K562 (cell line): ENCODE measurements around the gene TIGD4. TPM values are rescaled to one million over a fixed set of nuclear protein-coding genes. Genes with fewer than 3 reads are reported as not detected.

ENCODE experiments used
- ATAC-seq: fragments of 200-7000 bp; cut with Tn5 transposase; 3 replicates; pipeline ENCODE4 v1.9.1; 2020; ENCODE audit warnings: moderate library complexity
- BruUV-seq: library from RNA; stranded (reverse); fragments of 400-500 nt; replicated peaks from 2 replicates; lab custom pipeline; 2021; lab: Mats Ljungman, UMichigan
- CTCF ChIA-PET: fragments of 300-600 bp; formaldehyde crosslinking; extraction: SDS; loops from one replicate; lab custom pipeline; 2021; ENCODE audit warnings: low intra/inter-chr PET ratio; lab: Yijun Ruan, JAX
- POLR2A ChIA-PET: fragments of 300-600, 350-650 bp; sonication (Branson Sonifier 250); formaldehyde crosslinking; extraction: SDS; loops from one replicate; lab custom pipeline; 2021; ENCODE audit warnings: antibody characterized with exemption, inconsistent platforms; lab: Yijun Ruan, JAX
- DNase-seq, 4 experiments: peaks; one replicate each; pipeline versions ENCODE4 v3.0.0 to v3.0.0-alpha.2; 2011 to 2018; ENCODE audit warnings: low spot score in 3 of 4, mixed read lengths in 3 of 4; ENCODE audit errors: extremely low read depth in 1 of 4
- FAIRE-seq: peaks from 2 replicates; lab custom pipeline; 2011; peaks lifted over from hg19 to GRCh38; lab: Jason Lieb, UNC
- H2AFZ ChIP-seq: 2 replicates; pipeline ENCODE4 v1.6.0; 2011; ENCODE audit warnings: low read depth, low read length, control low read depth, inconsistent platforms
- H3K27ac ChIP-seq: fragments of 200-600 bp; 3 replicates; pipeline ENCODE4 v1.8.0; 2011; ENCODE audit warnings: low read depth, mild to moderate bottlenecking, control low read depth, inconsistent platforms, low read length, moderate library complexity, mixed read lengths; ENCODE audit errors: extremely low read depth
- H3K27me3 ChIP-seq, 2 experiments: fragments of 300-600 bp in 1 of 2; 2 replicates in 1 of 2; 3 replicates in 1 of 2; pipeline versions ENCODE4 v1.6.0 to v1.8.0; 2011; ENCODE audit warnings: inconsistent platforms in 2 of 2, low read length in 2 of 2, mild to moderate bottlenecking in 1 of 2, mixed read lengths in 1 of 2, moderate library complexity in 1 of 2; ENCODE audit not compliant: control insufficient read depth in 2 of 2, insufficient read depth in 2 of 2
- H3K36me3 ChIP-seq: fragments of 300-600 bp; 3 replicates; pipeline ENCODE4 v1.8.0; 2011; ENCODE audit warnings: mild to moderate bottlenecking, low read length, inconsistent platforms; ENCODE audit not compliant: control insufficient read depth, insufficient read depth
- H3K4me1 ChIP-seq, 2 experiments: fragments of 200-600 bp in 1 of 2; replicated peaks in 1 of 2; 2 replicates in 1 of 2; 3 replicates in 1 of 2; pipeline versions ENCODE4 v1.5.1 to v1.8.0; 2011; ENCODE audit warnings: inconsistent platforms in 2 of 2, low read length in 2 of 2, mild to moderate bottlenecking in 1 of 2, mixed read lengths in 1 of 2, moderate library complexity in 1 of 2; ENCODE audit not compliant: control insufficient read depth in 2 of 2, insufficient read depth in 2 of 2
- H3K4me2 ChIP-seq: 2 replicates; pipeline ENCODE4 v1.6.1; 2011; ENCODE audit warnings: low read length, control low read depth, inconsistent platforms, mixed read lengths; ENCODE audit not compliant: insufficient read depth
- H3K4me3 ChIP-seq: fragments of 200-600 bp; sonication (generic), shearing (Covaris generic); 2 replicates; pipeline ENCODE4 v1.5.1; 2016; ENCODE audit warnings: control low read depth, inconsistent platforms
- H3K79me2 ChIP-seq: fragments of 200-600 bp; 3 replicates; pipeline ENCODE4 v1.8.0; 2011; ENCODE audit warnings: low read length, inconsistent platforms; ENCODE audit not compliant: control insufficient read depth, insufficient read depth
- H3K9ac ChIP-seq, 2 experiments: 2 replicates each; pipeline versions ENCODE4 v1.6.0 to v1.6.1; 2011; ENCODE audit warnings: low read depth in 2 of 2, low read length in 2 of 2, control low read depth in 1 of 2, inconsistent platforms in 1 of 2, mild to moderate bottlenecking in 1 of 2, mixed read lengths in 1 of 2; ENCODE audit not compliant: insufficient read depth in 1 of 2
- H3K9me1 ChIP-seq: one replicate; pipeline ENCODE4 v1.6.0; 2011; ENCODE audit warnings: inconsistent platforms, mild to moderate bottlenecking, low read length, moderate library complexity; ENCODE audit not compliant: control insufficient read depth, insufficient read depth
- H3K9me3 ChIP-seq: replicated peaks from 2 replicates; pipeline ENCODE4 v1.5.1; 2011; ENCODE audit warnings: low read depth, low read length, inconsistent platforms; ENCODE audit not compliant: control insufficient read depth, insufficient read depth
- H4K20me1 ChIP-seq: replicated peaks from 2 replicates; pipeline ENCODE4 v1.6.1; 2011; ENCODE audit warnings: low read length, inconsistent platforms, mixed read lengths; ENCODE audit not compliant: control insufficient read depth, insufficient read depth
- CREB5 ChIP-seq: fragments of 250-450 bp; sonication (Bioruptor Pico); IDR thresholded peaks from 2 replicates; pipeline ENCODE4 v1.5.0; 2020; ENCODE audit warnings: mild to moderate bottlenecking
- CTCF ChIP-seq, 3 experiments: IDR thresholded peaks in 2 of 3; conservative IDR thresholded peaks in 1 of 3; 2 replicates each; pipeline ENCODE4 v1.5.1; 2011 to 2012; ENCODE audit warnings: low read length in 3 of 3, mild to moderate bottlenecking in 3 of 3, control low read depth in 2 of 3, improper control_type of control experiment in 1 of 3, inconsistent platforms in 1 of 3, low read depth in 1 of 3, mixed read lengths in 1 of 3, moderate library complexity in 1 of 3; ENCODE audit not compliant: insufficient read depth in 2 of 3
- GATA2 ChIP-seq: sonication (generic); formaldehyde crosslinking; IDR thresholded peaks from 2 replicates; pipeline ENCODE4 v1.4.0; 2020; ENCODE audit warnings: mild to moderate bottlenecking, missing genetic modification reagents
- RAD21 ChIP-seq, 2 experiments: fragments of 250-450 bp in 1 of 2; fragments of 450-650 bp in 1 of 2; sonication (Bioruptor Pico) in 1 of 2; formaldehyde crosslinking in 1 of 2; IDR thresholded peaks in 1 of 2; conservative IDR thresholded peaks in 1 of 2; 2 replicates each; pipeline versions ENCODE4 v1.4.0 to v1.8.0; 2020 to 2022; ENCODE audit warnings: mild to moderate bottlenecking in 2 of 2, moderate library complexity in 1 of 2
- SMC3 ChIP-seq: conservative IDR thresholded peaks from 2 replicates; pipeline ENCODE4 v1.6.1; 2011; ENCODE audit warnings: low read depth, low read length, improper control_type of control experiment; ENCODE audit not compliant: insufficient read depth
- SRF ChIP-seq, 2 experiments: fragments of 250-450, 450-650 bp in 1 of 2; sonication (Bioruptor Pico) in 1 of 2; sonication (generic) in 1 of 2; formaldehyde crosslinking; IDR thresholded peaks; 2 replicates each; pipeline versions ENCODE4 v1.5.0 to v1.5.1; 2020 to 2022; ENCODE audit warnings: mild to moderate bottlenecking in 1 of 2, missing genetic modification reagents in 1 of 2
- SRSF7 ChIP-seq: fragments of 200-400 bp; formaldehyde crosslinking; optimal IDR thresholded peaks from 2 replicates; pipeline ENCODE3; 2017; ENCODE audit warnings: mild to moderate bottlenecking, low read depth, low read length
- ZZZ3 ChIP-seq: fragments of 450-650 bp; IDR thresholded peaks from 2 replicates; pipeline ENCODE4 v1.6.1; 2016; ENCODE audit warnings: antibody characterized with exemption, mild to moderate bottlenecking, moderate library complexity
- WGBS: fragments of 100-300 bp; shearing (Covaris generic); methylation state at CpG from one replicate; pipeline ENCODE4 v1.1.6; 2016; ENCODE audit warnings: low coverage, mixed read lengths; ENCODE audit not compliant: insufficient coverage; ENCODE audit errors: missing lambda C conversion rate; 5-methylcytosine and 5-hydroxymethylcytosine counted together
- in situ Hi-C: fragments of 300-500 bp; cut with MboI; formaldehyde crosslinking; loops from 4 replicates; pipeline ENCODE4 v1.15.0; 2018; ENCODE audit warnings: inconsistent platforms, mixed read lengths
- intact Hi-C: fragments of 100-400 bp; cut with micrococcal nuclease; formaldehyde crosslinking; loops from 2 replicates; pipeline ENCODE4 v1.14.2; 2022
- polyA plus RNA-seq, 8 experiments: library from polyadenylated mRNA; depleted of rRNA in 4 of 8; stranded (reverse) in 5 of 8; unstranded in 3 of 8; fragments of >200 nt; fragmentation: Nextera tagmentation in 2 of 8; fragmentation: Illumina TruSeq in 1 of 8; extraction: Ambion mirVana in 2 of 8; extraction: Trizol in 1 of 8; gene quantifications; 2 replicates each; pipeline versions ENCODE4 v1.2.1 to v1.2.3, GENCODE V29; 2011 to 2014; ENCODE audit warnings: inconsistent platforms in 1 of 8, missing spikeins in 1 of 8
- total RNA-seq, 7 experiments: library from RNA; depleted of rRNA in 6 of 7; stranded (reverse); fragments of >200 nt in 6 of 7; fragmentation: Illumina TruSeq in 2 of 7; extraction: Trizol in 2 of 7; gene quantifications; 2 replicates each; pipeline versions ENCODE4 v1.2.1 to v1.2.3, GENCODE V29; 2011 to 2021; ENCODE audit warnings: low replicate concordance in 1 of 7
- TF ChIP-seq, protein P1 (sequence below), 2 experiments: fragments of 450-650 bp; formaldehyde crosslinking in 1 of 2; IDR thresholded peaks; 2 replicates each; pipeline versions ENCODE4 v1.4.0 to v1.6.1; 2014 to 2020; ENCODE audit warnings: mild to moderate bottlenecking in 2 of 2, borderline replicate concordance in 1 of 2, low read depth in 1 of 2

TIGD4 gene
- total and polyA plus RNA-seq, 9 of the 15 experiments (the other 6 are each of a cell fraction or from before 2014, with no cell fraction given) = 0.07 to 0.28 (median 0.18) TPM

DNA sequence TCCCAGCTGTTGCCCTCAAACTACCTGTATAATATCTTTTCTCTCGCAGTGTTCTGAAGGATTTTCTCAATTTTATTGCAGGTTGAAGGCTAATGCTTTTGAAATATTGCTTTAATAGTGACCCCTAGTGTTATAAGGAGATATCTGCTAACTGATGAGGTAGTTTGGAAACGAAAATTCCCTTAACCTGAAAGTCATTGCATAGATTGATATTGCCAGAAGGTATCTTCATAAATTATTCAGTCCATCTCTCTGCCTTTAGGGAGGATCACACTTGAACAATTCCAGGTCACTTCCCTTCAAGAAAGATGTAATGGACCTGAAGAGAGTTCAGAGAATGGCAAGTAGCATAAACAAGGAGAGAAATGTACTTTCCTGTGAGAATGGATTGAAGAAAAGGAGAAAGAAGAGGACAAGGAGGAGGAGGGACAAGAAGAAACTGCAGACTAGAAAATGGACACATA is 44.1 kb downstream of the TIGD4 start:
- Histone ChIP-seq H2AFZ (no peak overlapping the region), H4K20me1 (no peaks in the 10 kb centered on the region), H3K4me3 (no peak overlapping the region), H3K79me2 (no peaks in the 10 kb centered on the region), H3K4me2 (no peak overlapping the region), H3K36me3 (no peaks in the 10 kb centered on the region), H3K9me3 (no peaks in the 10 kb centered on the region), H3K27me3 (peaks cover 5 to 13% of the 10 kb centered on the region in 2 experiments; a peak in 3 of 5 replicates), H3K9ac (no peak overlapping the region), H3K4me1 (no peaks in the 10 kb centered on the region), H3K27ac (no peak overlapping the region), H3K9me1 (no peaks in the 10 kb centered on the region)
- 0% methylated on average over 2 of the region's 2 CpGs for WGBS
- FAIRE-seq = peak; percentile 78
- ChIA-PET POLR2A (no interaction called here), CTCF (interaction anchor here (1.1 to 1.7 kb wide), 5 partner anchors 152 to 327 kb away, joined by 3 to 9 read pairs (median 6); no protein-coding TSS in a partner anchor)
- intact Hi-C loops (loop anchor here (5.0 kb wide), 4 partner anchors 93 to 328 kb away; no protein-coding TSS in a partner anchor), in situ Hi-C loops (no loop called here)
- ATAC-seq = peak; percentile 67
- BruUV-seq = no TSS peak
- TF ChIP-seq, protein P1, sequence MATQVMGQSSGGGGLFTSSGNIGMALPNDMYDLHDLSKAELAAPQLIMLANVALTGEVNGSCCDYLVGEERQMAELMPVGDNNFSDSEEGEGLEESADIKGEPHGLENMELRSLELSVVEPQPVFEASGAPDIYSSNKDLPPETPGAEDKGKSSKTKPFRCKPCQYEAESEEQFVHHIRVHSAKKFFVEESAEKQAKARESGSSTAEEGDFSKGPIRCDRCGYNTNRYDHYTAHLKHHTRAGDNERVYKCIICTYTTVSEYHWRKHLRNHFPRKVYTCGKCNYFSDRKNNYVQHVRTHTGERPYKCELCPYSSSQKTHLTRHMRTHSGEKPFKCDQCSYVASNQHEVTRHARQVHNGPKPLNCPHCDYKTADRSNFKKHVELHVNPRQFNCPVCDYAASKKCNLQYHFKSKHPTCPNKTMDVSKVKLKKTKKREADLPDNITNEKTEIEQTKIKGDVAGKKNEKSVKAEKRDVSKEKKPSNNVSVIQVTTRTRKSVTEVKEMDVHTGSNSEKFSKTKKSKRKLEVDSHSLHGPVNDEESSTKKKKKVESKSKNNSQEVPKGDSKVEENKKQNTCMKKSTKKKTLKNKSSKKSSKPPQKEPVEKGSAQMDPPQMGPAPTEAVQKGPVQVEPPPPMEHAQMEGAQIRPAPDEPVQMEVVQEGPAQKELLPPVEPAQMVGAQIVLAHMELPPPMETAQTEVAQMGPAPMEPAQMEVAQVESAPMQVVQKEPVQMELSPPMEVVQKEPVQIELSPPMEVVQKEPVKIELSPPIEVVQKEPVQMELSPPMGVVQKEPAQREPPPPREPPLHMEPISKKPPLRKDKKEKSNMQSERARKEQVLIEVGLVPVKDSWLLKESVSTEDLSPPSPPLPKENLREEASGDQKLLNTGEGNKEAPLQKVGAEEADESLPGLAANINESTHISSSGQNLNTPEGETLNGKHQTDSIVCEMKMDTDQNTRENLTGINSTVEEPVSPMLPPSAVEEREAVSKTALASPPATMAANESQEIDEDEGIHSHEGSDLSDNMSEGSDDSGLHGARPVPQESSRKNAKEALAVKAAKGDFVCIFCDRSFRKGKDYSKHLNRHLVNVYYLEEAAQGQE (IDR thresholded peaks at IDR 0.05; ENCODE audit: borderline replicate concordance) = peak; percentile 56; the same call in 1 of the 2 replicates
- TF ChIP-seq, protein P1 (CRISPR knock-in tag; IDR thresholded peaks at IDR 0.05; ENCODE audit: low read depth) = no peak
- TF ChIP-seq CTCF (IDR thresholded peaks at IDR 0.05 in 2 of 3, conservative IDR thresholded peaks at IDR 0.05 in 1 of 3; ENCODE audit: insufficient read depth in 2 of 3, low read depth in 1 of 3, low read length in 3 of 3) = peak; percentile 23 to 68 (median 37); a peak in 4 of 6 replicates
- no peak for TF ChIP-seq SRF (CRISPR knock-in tag; IDR thresholded peaks at IDR 0.05)
- 0 out of 2 replicates have a peak, but pooled peaks have one; percentile 48 for TF ChIP-seq CREB5 (CRISPR knock-in tag)
- TF ChIP-seq RAD21 (CRISPR knock-in tag; conservative IDR thresholded peaks at IDR 0.05 in 1 of 2, IDR thresholded peaks at IDR 0.05 in 1 of 2) = peak; percentile 79 to 80
- no peak for TF ChIP-seq GATA2 (CRISPR knock-in tag)
- TF ChIP-seq SMC3 = 0 out of 2 replicates have a peak, but pooled peaks have one; percentile 14
- no peak for TF ChIP-seq SRSF7
- TF ChIP-seq ZZZ3 = 0 out of 2 replicates have a peak, but pooled peaks have one; percentile 31
- peak in 3 of 4 experiments; percentile 10 to 12 (median 11) for DNase-seq
